NCI-H1092 (cell line): ENCODE results near the gene SLC35G3.
"Not testable (repeated sequence)": the region's sequence is repeated elsewhere in the genome, so short reads cannot be mapped to it uniquely, and the experiment has no call there.

Experiments used
- DNase-seq: peaks from one replicate; lab custom pipeline; 2025; lab: John Stamatoyannopoulos, UW

The SLC35G3 gene

DNA sequence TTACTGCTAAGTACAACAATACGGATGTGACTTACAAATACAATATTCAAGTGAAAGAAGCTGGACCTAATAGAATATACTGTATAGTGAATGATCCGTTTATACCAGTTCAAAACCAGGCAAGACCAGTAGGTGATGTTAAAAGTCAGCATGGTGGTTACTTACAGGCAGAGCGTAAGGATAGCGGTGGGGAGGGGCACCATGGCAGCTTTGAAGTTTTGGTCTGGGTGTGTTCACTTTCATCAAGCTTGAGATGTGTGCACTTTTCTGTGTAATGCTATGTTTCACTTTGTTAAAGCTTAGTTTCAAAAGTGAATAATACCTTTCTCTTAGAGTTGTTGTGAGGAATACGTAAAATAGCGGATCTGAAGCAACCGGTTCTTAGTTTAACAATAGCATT, 16.5 kb upstream of the SLC35G3 start:
- DNase-seq: no peak

- DNase-seq: not testable (repeated sequence)
These were observed 8.4 kb upstream of the SLC35G3 start for GRCh38 chr17:35202582-35202981.

DNA sequence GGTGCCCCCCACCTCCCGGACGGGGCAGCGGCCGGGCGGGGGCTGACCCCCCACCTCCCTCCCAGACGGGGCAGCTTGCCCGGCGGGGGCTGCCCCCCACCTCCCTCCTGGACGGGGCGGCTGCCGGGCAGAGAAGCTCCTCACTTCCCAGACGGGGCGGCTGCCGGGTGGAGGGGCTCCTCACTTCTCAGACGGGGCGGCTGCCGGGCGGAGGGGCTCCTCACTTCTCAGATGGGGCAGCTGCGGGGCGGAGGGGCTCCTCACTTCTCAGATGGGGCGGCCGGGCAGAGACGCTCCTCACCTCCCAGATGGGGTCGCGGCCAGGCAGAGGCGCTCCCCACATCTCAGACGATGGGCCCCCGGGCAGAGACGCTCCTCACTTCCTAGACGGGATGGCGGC, 869 bp upstream of the SLC35G3 start:
- not testable (repeated sequence) for DNase-seq

- DNase-seq: no peak
These were observed 1.5 kb downstream of the SLC35G3 start for GRCh38 chr17:35192708-35193107.

DNA sequence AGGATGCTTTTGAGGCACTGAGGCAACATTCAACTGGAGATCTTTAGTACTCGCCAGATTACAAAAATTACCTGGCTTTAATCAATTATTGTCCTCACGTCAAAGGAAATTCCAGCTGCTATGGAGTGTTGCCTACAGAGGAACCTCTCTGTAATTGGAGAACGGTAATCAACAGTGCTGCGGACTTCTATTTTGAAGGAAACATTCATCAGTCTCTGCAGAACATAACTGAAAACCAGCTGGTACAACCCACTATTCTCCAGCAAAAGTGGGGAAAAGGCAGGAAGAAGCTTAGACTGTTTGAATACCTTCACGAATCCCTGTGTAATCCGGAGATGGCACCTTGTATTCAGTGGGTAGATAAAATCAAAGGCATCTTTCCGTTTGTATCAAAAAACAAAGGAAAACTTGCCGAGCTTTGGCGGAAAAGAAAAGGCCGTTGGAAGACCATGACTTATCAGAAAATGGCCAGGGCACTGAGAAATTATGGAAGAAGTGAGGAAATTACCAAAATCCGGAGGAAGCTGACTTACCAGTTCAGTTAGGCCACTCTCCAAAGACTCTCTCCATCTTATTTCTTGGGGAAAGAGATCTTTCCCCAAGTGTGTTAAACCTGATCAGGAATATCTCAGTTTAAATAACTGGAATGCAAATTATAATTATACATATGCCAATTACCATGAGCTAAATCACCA, 3.0 kb downstream of the SLC35G3 start:
- DNase-seq: no peak

DNA sequence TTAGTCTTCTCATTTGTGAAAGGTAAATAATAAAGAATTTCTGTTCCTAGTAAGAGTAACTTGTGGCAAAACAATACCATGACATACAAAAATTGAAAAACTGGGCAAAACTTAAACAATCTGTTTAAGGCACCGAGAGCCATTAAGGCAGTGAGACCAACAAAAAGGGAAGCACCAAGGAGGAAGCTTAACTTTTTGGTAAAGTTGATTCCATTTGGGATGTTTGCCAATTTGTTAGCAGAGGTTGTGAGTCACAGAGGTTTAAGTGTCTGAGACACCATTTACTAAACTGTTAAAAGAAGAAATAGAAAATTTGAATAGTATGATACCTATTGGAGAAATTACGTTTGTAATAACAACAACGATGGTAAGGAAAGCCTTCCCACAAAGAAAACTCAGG, 4.9 kb downstream of the SLC35G3 start:
- no peak for DNase-seq

- no peak for DNase-seq
These were observed 6.1 kb downstream of the SLC35G3 start for GRCh38 chr17:35188111-35188510.

GRCh38 chr17:35187481-35187880, 6.7 kb downstream of the SLC35G3 start:
- DNase-seq: no peak

DNA sequence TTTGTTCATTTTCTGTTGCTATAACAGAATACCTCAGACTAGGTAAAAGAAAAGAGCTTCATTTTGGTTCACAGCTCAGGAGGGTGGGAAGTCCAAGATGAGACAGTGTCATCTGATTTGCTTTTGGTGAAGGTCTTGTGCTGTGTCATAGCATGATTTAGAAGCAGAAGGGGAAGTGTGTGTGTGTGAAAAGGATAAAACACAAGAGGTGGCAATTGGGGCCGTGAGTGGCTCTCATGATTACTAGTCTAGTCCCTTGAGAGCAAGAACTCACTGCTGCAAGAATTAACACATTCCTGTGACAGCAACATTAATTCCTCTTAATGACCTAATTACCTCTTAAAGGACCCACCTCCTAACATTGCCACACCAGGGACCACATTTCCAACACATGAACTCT, 8.3 kb downstream of the SLC35G3 start:
- no peak for DNase-seq

DNA sequence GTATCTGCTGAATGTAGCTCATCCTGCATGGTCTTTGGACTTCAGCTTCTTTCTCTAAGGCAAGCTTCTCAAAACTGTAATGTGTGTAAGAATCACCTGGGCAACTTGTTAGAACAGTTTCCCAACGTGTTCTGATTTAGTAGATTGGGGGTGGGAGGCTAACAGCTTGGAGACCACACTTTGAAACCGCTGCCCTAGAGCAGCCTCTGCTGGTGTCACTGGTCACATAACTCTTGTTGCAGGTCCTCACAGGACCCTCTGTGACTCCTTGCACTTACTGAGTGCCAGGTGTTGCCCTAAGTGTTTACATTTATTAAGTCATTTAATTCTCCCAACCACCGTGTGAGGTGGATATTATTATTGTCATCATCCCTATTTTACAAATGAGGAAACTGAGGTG, 9.9 kb downstream of the SLC35G3 start:
- no peak for DNase-seq

GRCh38 chr17:35183332-35183731, 10.9 kb downstream of the SLC35G3 start:
- no peak for DNase-seq

DNA sequence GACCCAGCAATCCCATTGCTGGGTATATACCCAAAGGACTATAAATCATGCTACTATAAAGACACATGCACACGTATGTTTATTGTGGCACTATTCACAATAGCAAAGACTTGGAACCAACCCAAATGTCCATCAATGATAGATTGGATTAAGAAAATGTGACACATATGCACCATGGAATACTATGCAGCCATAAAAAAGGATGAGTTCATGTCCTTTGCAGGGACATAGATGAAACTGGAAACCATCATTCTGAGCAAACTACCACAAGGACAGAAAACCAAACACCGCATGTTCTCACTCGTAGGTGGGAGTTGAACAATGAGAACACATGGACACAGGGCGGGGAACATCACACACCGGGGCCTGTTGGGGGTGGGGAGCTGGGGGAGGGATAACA, 14.8 kb downstream of the SLC35G3 start:
- DNase-seq: not testable (repeated sequence)

- DNase-seq: no peak
These were observed 17.3 kb downstream of the SLC35G3 start for GRCh38 chr17:35176897-35177296.

DNA sequence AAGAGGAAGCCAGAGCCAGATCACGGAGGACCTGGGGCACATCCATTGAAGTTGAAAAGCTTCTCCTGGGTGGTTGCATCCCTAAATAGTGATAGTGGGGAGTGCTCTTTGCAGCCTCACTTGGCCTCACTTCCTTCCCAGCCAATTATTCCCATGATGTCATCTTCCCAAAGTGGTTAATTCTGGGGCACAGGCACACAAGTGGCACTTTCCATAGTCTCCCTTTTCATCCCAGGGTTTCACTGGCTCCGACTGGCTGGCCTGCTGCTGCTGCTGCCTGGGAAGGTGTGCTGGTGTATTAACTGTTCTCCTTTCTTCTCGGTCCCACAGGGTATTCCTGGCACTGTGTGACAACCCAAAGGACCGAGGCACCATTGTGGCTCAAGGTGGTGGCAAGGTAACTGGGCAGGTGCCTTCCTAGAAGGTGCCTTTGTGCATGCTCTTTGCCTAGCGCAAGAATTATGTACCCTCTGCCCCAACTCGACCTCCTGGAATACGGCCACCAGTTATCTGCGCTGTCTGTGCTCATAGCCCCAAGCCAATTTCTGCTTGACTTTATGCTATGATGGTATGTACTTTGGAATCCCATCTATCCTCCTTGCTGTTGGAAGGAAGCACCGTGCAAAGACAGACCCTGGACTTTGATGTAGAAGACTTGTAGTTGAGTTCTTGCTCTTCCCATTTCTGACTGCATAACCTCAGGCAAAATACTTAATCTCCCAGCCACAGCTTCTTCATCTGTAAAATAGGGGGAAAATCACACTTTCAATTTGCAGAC, 18.4 kb downstream of the SLC35G3 start:
- DNase-seq: no peak

GRCh38 chr17:35174835-35175334, 19.3 kb downstream of the SLC35G3 start:
- no peak for DNase-seq

DNA sequence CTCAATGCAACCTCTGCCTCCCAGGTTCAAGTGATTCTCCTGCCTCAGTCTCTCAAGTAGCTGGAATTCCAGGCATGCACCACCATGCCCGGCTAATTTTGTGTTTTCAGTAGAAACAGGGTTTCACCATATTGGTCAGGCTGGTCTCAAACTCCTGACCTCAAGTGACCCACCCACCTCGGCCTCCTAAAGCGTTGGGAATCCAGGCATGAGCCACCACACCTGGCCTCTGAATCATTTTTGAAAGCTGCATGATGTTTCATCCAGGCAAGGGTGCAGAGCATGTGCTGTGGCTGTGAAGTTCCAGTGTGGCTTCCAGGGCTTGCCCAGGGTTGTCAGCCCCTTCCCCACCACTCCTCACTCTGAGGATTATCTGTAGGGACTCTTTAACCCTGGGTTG, 21.9 kb downstream of the SLC35G3 start:
- DNase-seq: not testable (repeated sequence)

DNA sequence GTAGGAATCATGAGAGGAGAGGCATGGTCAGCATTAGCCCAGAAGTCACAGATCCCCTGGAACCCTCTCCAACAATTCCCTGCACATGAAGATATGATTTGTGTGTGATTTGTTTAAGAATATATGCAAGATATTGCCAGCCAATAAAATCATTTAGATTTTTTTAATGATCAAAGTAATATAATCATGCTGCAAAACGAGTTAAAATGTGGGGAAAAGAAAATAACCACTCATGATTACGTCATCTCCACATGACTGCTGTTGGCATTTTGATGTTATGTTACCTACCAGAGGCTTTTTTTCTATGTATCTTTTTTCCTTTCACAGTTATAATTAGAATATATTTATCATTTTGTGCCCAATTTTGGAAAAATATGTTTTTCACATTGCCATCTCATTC, 22.4 kb downstream of the SLC35G3 start:
- DNase-seq: no peak

DNA sequence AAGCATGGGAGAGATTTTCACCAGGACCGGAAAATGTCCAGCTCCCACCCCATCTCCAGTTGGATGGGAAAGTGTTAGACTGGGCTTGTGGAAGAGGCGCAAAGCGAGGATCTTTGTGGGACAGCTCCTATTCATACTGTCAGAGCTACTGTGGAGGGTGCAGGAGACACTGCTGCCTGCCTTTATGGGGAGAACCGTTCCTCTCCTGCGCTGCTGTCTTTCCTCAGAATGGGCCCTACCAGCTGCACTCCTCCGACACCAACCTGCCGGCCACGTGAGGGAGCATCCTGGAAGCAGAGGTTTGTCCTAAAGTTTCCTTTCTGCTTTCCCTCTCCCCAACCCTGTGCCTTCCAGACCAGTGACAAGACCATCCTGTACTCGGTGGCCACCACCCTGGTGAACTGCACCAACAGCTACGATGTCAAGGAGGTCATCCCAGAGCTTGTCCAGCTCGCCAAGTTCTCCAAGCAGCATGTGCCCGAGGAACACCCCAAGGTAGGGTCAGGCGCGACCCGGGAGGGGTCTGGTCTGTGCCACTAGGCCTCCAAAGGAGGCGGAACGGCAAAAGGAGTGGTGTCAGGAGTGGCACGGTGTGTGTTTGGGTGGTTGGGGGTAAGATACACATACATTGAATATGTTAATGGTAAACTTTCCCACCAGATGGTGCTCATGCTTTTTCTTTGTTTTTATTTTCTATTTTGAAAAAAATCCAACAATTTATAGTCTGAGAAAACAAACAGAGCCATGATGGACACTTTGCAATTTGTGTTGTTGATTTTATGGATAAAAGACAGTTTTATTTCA, 23.0 kb downstream of the SLC35G3 start:
- no peak for DNase-seq

- DNase-seq: no peak
These were observed 24.3 kb downstream of the SLC35G3 start for GRCh38 chr17:35169835-35170363.

DNA sequence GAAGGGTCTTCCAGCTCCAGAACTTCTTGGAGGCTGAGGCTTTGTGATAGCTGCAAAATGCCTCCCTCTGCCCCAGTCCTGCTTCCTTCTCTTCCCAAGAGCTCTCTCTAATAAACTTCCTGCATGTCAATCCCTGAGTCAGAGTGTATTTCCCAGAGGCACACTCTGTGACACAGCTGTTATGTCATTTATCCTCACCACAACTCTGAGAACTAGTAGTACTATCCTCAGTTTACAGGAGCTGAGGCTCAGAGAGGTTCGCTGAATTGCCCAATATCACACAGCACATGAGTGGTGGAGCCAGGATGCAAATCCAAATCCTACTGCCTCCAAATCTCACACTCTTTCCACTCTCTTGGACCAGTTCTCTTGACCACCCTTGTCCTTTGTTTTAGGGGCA, 26.5 kb downstream of the SLC35G3 start:
- no peak for DNase-seq

DNA sequence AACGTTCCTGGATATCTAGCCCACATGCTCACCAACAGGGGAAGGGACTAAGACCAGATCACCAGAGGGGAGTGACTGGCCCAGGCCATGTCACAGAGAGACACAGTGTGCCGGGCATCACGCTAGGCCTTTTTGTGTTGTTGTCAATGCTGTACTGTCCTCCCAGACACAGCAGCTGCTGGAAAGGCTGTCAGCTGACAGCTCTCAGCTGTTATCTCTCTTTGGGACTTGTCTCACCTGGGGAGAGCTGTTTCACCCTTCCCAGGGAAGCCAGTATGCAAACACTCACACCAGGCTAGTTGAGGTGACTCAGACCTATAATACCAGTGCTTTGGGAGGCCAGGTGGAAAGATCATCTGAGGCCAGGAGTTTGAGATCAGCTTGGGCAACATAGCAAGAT, 27.1 kb downstream of the SLC35G3 start:
- no peak for DNase-seq

DNA sequence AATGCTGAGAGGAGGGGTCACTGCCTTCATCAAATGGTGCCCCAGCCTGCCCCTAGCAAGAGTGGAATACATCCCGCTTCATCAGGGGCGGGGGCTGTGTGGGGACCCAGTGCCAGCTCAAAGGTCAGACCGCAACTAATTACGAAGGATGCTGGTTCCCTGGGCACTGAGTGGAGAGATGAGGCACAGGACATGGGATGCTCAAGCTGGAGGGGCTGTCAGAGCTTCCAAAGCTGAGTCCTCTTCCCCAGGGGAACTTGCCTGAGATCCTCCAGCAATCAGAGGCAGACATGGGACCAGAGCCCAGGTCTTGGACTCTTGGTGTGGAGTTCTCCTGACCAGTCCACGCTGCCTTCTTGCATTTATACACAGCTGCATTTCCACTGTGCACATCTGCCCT, 27.7 kb downstream of the SLC35G3 start:
- no peak for DNase-seq
